ENCODE data around the gene PHACTR4. TPM values are rescaled to one million over a fixed set of nuclear protein-coding genes. Genes with fewer than 3 reads are reported as not detected.
"Not testable (repeated sequence)": the region's sequence is repeated elsewhere in the genome, so short reads cannot be mapped to it uniquely, and the experiment has no call there.

The PHACTR4 gene
- total RNA-seq, 4 donors from 2014 or later, result 20.3 to 32.2 (median 27.0) TPM

DNA sequence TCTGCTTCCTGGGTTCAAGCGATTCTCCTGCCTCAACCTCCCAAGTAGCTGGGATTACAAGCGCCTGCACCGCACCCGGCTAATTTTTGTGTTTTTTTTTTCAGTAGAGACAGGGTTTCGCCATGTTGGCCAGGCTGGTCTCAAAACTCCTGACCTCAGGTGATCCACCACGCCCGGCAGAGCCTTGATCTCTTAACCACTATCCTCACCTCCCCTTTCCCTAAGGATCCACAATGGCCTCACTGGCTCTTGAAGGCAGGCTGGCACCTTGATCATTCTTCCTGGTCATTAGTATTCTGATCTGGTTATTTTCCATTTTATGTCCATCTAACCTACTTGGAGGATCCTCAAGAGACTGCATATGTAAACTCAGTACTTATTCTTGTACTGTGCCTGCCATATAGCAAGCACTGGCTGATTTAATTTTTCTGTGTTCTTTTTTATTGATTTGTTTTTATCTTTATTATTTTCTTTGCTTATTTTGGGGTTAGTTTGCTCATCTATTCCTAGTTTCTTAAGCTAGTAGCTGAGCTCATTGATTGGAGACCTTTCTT, 142.6 kb downstream of the PHACTR4 start:
- peaks cover 4 to 60% (median 33%) of the 10 kb centered on the region in 3 donors for H3K4me1 ChIP-seq
- no peak for ATAC-seq
- H3K27me3 ChIP-seq, result no peaks in the 10 kb centered on the region
- WGBS, 2 donors (ENCODE audit: low coverage in 1 of 2), result 93% methylated on average over 6 of the region's 7 CpGs; no CpG with 5 or more reads in 1 of the 2 donors
- H3K4me3 ChIP-seq, result no peak overlapping the region
- H3K9me3 ChIP-seq, result no peaks in the 10 kb centered on the region
- TF ChIP-seq POLR2AphosphoS5 (IDR thresholded peaks at IDR 0.05), result no peak
- TF ChIP-seq POLR2A (IDR thresholded peaks at IDR 0.05), result no peak
- TF ChIP-seq EP300 (IDR thresholded peaks at IDR 0.05), result no peak
- TF ChIP-seq, protein P1, sequence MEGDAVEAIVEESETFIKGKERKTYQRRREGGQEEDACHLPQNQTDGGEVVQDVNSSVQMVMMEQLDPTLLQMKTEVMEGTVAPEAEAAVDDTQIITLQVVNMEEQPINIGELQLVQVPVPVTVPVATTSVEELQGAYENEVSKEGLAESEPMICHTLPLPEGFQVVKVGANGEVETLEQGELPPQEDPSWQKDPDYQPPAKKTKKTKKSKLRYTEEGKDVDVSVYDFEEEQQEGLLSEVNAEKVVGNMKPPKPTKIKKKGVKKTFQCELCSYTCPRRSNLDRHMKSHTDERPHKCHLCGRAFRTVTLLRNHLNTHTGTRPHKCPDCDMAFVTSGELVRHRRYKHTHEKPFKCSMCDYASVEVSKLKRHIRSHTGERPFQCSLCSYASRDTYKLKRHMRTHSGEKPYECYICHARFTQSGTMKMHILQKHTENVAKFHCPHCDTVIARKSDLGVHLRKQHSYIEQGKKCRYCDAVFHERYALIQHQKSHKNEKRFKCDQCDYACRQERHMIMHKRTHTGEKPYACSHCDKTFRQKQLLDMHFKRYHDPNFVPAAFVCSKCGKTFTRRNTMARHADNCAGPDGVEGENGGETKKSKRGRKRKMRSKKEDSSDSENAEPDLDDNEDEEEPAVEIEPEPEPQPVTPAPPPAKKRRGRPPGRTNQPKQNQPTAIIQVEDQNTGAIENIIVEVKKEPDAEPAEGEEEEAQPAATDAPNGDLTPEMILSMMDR (IDR thresholded peaks at IDR 0.05), result no peak
- no peak overlapping the region for H3K27ac ChIP-seq
- H3K36me3 ChIP-seq, result peaks cover 0 to 80% of the 10 kb centered on the region in 2 donors

DNA sequence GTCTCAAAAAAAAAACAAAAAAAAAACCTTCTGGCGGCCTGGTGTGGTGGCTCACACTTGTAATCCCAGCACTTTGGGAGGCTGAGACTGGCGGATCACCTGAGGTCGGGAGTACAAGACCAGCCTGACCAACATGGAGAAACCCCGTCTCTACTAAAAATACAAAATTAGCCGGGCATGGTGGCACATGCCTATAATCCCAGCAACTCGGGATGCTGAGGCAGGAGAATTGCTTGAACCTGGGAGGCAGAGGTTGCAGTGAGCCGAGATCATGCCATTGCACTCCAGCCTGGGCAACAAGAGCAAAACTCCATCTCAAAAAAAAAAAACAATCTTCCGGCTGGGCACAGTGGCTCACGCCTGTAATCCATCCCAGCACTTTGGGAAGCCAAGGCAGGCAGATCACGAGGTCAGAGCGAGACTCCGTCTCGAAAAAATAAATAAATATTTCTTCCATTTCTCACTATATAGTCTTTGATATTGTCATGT, 144.9 kb downstream of the PHACTR4 start:
- H3K4me3 ChIP-seq, H3K27ac ChIP-seq, H3K27me3 ChIP-seq, ATAC-seq, H3K9me3 ChIP-seq: not testable (repeated sequence)
- Histone ChIP-seq H3K4me1 (peaks cover 5 to 53% (median 17%) of the 10 kb centered on the region in 3 donors), H3K36me3 (peaks cover 0 to 61% of the 10 kb centered on the region in 2 donors)
- WGBS, 2 donors (ENCODE audit: low coverage in 1 of 2), result 89 to 94% methylated on average over 10 to 12 of the region's 13 CpGs

DNA sequence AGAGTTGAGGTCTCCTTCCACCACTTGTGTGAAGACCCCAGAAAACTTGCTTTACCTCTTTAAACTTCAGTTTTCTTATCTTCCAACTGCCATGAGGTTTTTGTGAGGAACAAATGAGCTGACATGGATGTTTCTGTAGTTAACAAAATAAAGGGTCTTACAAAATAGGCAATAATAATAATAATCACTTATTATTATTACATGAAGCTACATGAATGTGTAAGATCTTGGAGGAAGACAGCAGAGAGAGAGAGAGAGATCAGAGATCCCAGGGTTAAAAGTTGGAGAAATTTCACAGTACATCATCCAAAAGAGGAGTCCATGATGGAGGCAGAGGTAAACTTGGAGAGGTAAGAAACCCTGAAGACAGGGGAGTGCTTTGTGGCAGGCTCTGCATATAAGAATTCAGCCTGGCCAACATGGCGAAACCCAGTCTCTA, 147.0 kb downstream of the PHACTR4 start:
- 83 to 88% methylated on average over 1 of the region's 1 CpG for WGBS, 2 donors (ENCODE audit: low coverage in 1 of 2)
- H3K36me3 ChIP-seq, result peaks cover 0 to 40% of the 10 kb centered on the region in 2 donors
- no peak for TF ChIP-seq EP300 (IDR thresholded peaks at IDR 0.05)
- TF ChIP-seq, protein P1 (IDR thresholded peaks at IDR 0.05), result no peak
- no peak for TF ChIP-seq POLR2A (IDR thresholded peaks at IDR 0.05)
- no peak for TF ChIP-seq POLR2AphosphoS5 (IDR thresholded peaks at IDR 0.05)
- H3K4me1 ChIP-seq, result peaks cover 5 to 33% (median 8%) of the 10 kb centered on the region in 3 donors
- H3K27ac ChIP-seq, result no peak overlapping the region
- H3K9me3 ChIP-seq, result no peaks in the 10 kb centered on the region
- no peaks in the 10 kb centered on the region for H3K27me3 ChIP-seq
- H3K4me3 ChIP-seq, result no peak overlapping the region
- no peak for ATAC-seq

DNA sequence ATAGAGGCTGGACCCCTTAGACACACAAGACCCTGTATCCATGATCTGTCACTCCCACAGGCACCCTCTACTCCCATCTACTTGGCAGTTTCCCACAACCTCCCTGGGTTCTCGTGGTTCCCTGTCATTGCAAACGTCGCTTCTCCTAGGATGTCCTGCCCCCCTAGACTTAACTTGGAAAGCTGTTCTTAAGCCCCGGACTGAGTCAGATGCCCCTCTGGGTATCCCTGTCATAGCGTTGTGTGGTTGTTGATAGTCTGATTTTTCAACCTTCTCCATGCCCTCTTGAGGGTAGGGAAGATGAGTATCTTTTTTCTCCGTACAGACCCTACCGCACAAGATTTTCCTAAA, 148.1 kb downstream of the PHACTR4 start:
- Histone ChIP-seq H3K27ac (peak overlapping the region in 3 of 4 donors; percentile 87 to 90 (median 89)), H3K9me3 (no peaks in the 10 kb centered on the region), H3K4me1 (peaks cover 5 to 24% (median 8%) of the 10 kb centered on the region in 3 donors), H3K4me3 (peak overlapping the region; percentile 30 to 73), H3K27me3 (no peaks in the 10 kb centered on the region), H3K36me3 (peaks cover 0 to 30% of the 10 kb centered on the region in 2 donors)
- no peak for TF ChIP-seq POLR2AphosphoS5 (IDR thresholded peaks at IDR 0.05)
- TF ChIP-seq, protein P1 (IDR thresholded peaks at IDR 0.05), result no peak
- ATAC-seq, result peak; percentile 2
- 0 to 18% methylated on average over 4 to 5 of the region's 7 CpGs for whole genome bisulfite sequencing, 2 donors (ENCODE audit: low coverage in 1 of 2)

DNA sequence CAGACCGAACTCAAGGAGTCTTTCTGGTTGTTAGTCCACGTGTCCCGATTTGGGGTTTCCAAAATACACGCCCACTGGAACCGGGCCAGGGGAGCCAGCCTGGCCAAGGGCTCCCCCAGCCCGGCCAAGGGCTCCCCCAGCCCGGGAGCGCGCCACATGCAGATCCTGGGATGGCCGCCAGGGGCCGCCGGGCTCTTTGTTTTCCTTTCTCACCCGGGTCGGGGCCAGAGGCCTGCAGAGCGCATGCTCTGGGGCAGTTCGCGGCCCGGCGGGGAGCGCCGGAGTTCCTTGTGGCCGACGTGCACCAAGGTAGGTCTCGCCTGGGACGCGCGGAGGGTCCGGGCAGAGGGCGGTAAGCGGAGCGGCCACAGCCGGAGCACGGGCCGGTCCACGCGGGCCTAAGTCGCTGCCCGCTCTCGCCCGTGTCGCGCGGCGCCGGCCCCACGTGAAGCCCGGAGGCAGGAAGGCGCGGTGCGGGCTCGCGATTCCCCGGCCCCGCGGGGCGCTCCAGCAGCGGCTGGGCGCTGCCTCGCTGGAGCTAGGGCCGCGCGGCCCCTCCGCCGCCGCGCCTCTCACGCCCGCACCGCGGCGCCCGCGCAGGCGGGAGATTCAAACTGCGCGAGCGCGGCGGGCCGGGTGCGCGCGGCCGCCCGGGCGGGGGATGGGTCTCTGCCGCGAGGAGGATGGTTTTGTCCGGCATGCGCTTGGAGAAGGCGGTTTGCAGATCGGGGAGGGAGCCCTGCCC, 148.6 kb downstream of the PHACTR4 start:
- H3K4me1 ChIP-seq, result peaks cover 5 to 19% (median 8%) of the 10 kb centered on the region in 3 donors
- 0% methylated on average over 1 of the region's 92 CpGs; no CpG with 5 or more reads in 1 of the 2 donors for WGBS, 2 donors (ENCODE audit: low coverage in 1 of 2)
- H3K27me3 ChIP-seq, result no peaks in the 10 kb centered on the region
- H3K27ac ChIP-seq, result peak overlapping the region in 3 of 4 donors; percentile 87 to 90 (median 89)
- H3K9me3 ChIP-seq, result no peaks in the 10 kb centered on the region
- H3K4me3 ChIP-seq, result peak overlapping the region; percentile 30 to 73
- H3K36me3 ChIP-seq, result peaks cover 0 to 24% of the 10 kb centered on the region in 2 donors
- TF ChIP-seq POLR2A (IDR thresholded peaks at IDR 0.05) (no peak), EP300 (IDR thresholded peaks at IDR 0.05) (no peak), POLR2AphosphoS5 (IDR thresholded peaks at IDR 0.05) (peak; percentile 24)
- TF ChIP-seq, protein P1 (IDR thresholded peaks at IDR 0.05), result peak; percentile 97 to 99 (median 98)
- ATAC-seq, result peak; percentile 96

Measured in gastroesophageal sphincter (tissue), 4 donors.